WTC11 (cell line): ENCODE measurements around the gene RPN1. TPM values are rescaled to one million over a fixed set of nuclear protein-coding genes. Genes with fewer than 3 reads are reported as not detected.

Experiments used
- ATAC-seq: fragments of 200-7000 bp; cut with Tn5 transposase; 2 replicates; pipeline ENCODE4 v1.10.0; 2021; ENCODE audit warnings: mild to moderate bottlenecking, moderate library complexity
- CTCF ChIA-PET: fragments of 300-600 bp; sonication (Branson Sonifier 250); formaldehyde crosslinking; loops from one replicate; lab custom pipeline; 2021; ENCODE audit warnings: antibody characterized with exemption; lab: Charles Lee
- POLR2A ChIA-PET: fragments of 350-600 bp; sonication (Branson Sonifier 250); formaldehyde crosslinking; loops from one replicate; lab custom pipeline; 2021; ENCODE audit warnings: antibody characterized with exemption; lab: Charles Lee
- DNase-seq: peaks from one replicate; pipeline ENCODE4 v3.0.0; 2021; ENCODE audit warnings: low spot score
- H3K27ac Mint-ChIP-seq: 2 replicates; pipeline ENCODE4 v1.8.0; 2021; ENCODE audit warnings: mixed read lengths
- H3K27me3 Mint-ChIP-seq: 2 replicates; pipeline ENCODE4 v1.8.0; 2021; ENCODE audit warnings: low read depth, mild to moderate bottlenecking, moderate library complexity, mixed read lengths
- H3K36me3 Mint-ChIP-seq: 2 replicates; pipeline ENCODE4 v1.8.0; 2021; ENCODE audit warnings: mixed read lengths
- H3K4me1 Mint-ChIP-seq: 2 replicates; pipeline ENCODE4 v1.8.0; 2022; ENCODE audit warnings: mixed read lengths
- H3K4me3 Mint-ChIP-seq: 2 replicates; pipeline ENCODE4 v1.8.0; 2021; ENCODE audit warnings: mild to moderate bottlenecking, moderate library complexity, mixed read lengths
- H3K9me3 Mint-ChIP-seq: 2 replicates; pipeline ENCODE4 v1.8.0; 2021; ENCODE audit warnings: mixed read lengths
- ATF6 ChIP-seq: sonication (generic); formaldehyde crosslinking; IDR thresholded peaks from 2 replicates; pipeline ENCODE4 v1.8.1; 2023; ENCODE audit warnings: mild to moderate bottlenecking, missing genetic modification reagents
- CREM ChIP-seq: sonication (generic); formaldehyde crosslinking; IDR thresholded peaks from 2 replicates; pipeline ENCODE4 v1.8.1; 2022; ENCODE audit warnings: mild to moderate bottlenecking, missing genetic modification reagents, moderate library complexity
- ERG ChIP-seq: fragments of 250-450 bp; sonication (Bioruptor Pico); IDR thresholded peaks from 2 replicates; pipeline ENCODE4 v1.8.0; 2021; ENCODE audit warnings: mild to moderate bottlenecking
- FOXP4 ChIP-seq: sonication (generic); formaldehyde crosslinking; IDR thresholded peaks from 2 replicates; pipeline ENCODE4 v1.8.0; 2022; ENCODE audit warnings: mild to moderate bottlenecking, missing genetic modification reagents
- JAZF1 ChIP-seq: fragments of 250-450 bp; sonication (Bioruptor Pico); IDR thresholded peaks from 2 replicates; pipeline ENCODE4 v1.9.0; 2021; ENCODE audit warnings: moderate library complexity, mild to moderate bottlenecking, inconsistent platforms
- NFYB ChIP-seq: sonication (generic); formaldehyde crosslinking; conservative IDR thresholded peaks from 2 replicates; pipeline ENCODE4 v1.8.0; 2022; ENCODE audit warnings: low read depth, missing genetic modification reagents
- PRDM15 ChIP-seq: sonication (generic); formaldehyde crosslinking; IDR thresholded peaks from 2 replicates; pipeline ENCODE4 v1.8.0; 2022; ENCODE audit warnings: missing genetic modification reagents
- ZMAT4 ChIP-seq: fragments of 250-450 bp; sonication (Bioruptor Pico); IDR thresholded peaks from 2 replicates; pipeline ENCODE4 v1.9.0; 2021; ENCODE audit warnings: mild to moderate bottlenecking
- total RNA-seq: library from RNA; stranded (reverse); gene quantifications from 3 replicates; pipeline ENCODE4 v1.2.3, GENCODE V29; 2021
- TF ChIP-seq, protein P1 (sequence below): sonication (generic); formaldehyde crosslinking; IDR thresholded peaks from 2 replicates; pipeline ENCODE4 v1.8.1; 2022; ENCODE audit warnings: missing genetic modification reagents, borderline replicate concordance
- TF ChIP-seq, protein P2 (sequence below): sonication (generic); formaldehyde crosslinking; conservative IDR thresholded peaks from 2 replicates; pipeline ENCODE4 v1.8.1; 2022; ENCODE audit warnings: mild to moderate bottlenecking, missing genetic modification reagents
- TF ChIP-seq, protein P3 (sequence below): sonication (generic); formaldehyde crosslinking; IDR thresholded peaks from 2 replicates; pipeline ENCODE4 v1.8.0; 2022; ENCODE audit warnings: mild to moderate bottlenecking, missing genetic modification reagents

RPN1 gene
- total RNA-seq, 1 experiment from 2014 or later = 160 TPM

- no peaks in the 10 kb centered on the region for H3K36me3 Mint-ChIP-seq
- DNase-seq = no peak
- ChIA-PET POLR2A (interaction anchor here (0.6 kb wide), 1 partner anchor 126 kb away, joined by 5 read pairs; no protein-coding TSS in a partner anchor), CTCF (no interaction called here)
- peaks cover 10% of the 10 kb centered on the region for H3K4me1 Mint-ChIP-seq
- no peak overlapping the region for H3K27ac Mint-ChIP-seq
- no peak for ATAC-seq
- peaks cover 3% of the 10 kb centered on the region; the same call in 1 of the 2 replicates for H3K9me3 Mint-ChIP-seq
- no peak overlapping the region for H3K4me3 Mint-ChIP-seq
- no peak for TF ChIP-seq JAZF1 (CRISPR knock-in tag)
- peaks cover 83% of the 10 kb centered on the region for H3K27me3 Mint-ChIP-seq
These were observed 23.7 kb upstream of the RPN1 start for GRCh38 chr3:128674161-128674784.

DNA sequence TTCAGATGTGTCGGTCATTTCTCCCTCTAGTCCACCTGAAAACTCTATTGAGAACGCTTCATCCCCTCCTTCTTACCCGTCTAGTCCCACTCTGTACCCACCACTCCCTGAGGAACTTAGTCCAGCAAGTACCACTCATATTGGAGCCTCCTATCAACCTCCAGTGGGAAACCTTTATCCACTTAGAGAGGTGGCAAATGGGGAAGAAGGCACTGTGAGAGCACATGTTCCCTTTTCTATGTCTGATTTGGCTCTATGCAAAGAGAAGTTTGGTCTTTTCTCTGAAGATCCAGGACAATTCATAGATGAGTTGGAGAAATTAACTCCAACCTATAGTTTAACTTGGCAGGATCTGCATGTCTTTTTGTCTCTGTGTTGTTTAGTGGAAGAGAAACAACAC is 17.0 kb upstream of the RPN1 start:
- peaks cover 40% of the 10 kb centered on the region for H3K27me3 Mint-ChIP-seq
- no peak for ATAC-seq
- no peak for DNase-seq
- ChIA-PET POLR2A (no interaction called here), CTCF (interaction anchor here (3.8 kb wide), 1 partner anchor 13 kb away, joined by 28 read pairs; no protein-coding TSS in a partner anchor)
- peaks cover 4% of the 10 kb centered on the region for H3K4me1 Mint-ChIP-seq
- H3K9me3 Mint-ChIP-seq = peaks cover 10% of the 10 kb centered on the region
- TF ChIP-seq ATF6 (CRISPR knock-in tag) (no peak), FOXP4 (CRISPR knock-in tag) (no peak), CREM (CRISPR knock-in tag) (no peak), PRDM15 (CRISPR knock-in tag) (no peak), JAZF1 (CRISPR knock-in tag) (no peak), ERG (no peak), NFYB (CRISPR knock-in tag) (no peak), ZMAT4 (no peak)
- TF ChIP-seq, protein P1, sequence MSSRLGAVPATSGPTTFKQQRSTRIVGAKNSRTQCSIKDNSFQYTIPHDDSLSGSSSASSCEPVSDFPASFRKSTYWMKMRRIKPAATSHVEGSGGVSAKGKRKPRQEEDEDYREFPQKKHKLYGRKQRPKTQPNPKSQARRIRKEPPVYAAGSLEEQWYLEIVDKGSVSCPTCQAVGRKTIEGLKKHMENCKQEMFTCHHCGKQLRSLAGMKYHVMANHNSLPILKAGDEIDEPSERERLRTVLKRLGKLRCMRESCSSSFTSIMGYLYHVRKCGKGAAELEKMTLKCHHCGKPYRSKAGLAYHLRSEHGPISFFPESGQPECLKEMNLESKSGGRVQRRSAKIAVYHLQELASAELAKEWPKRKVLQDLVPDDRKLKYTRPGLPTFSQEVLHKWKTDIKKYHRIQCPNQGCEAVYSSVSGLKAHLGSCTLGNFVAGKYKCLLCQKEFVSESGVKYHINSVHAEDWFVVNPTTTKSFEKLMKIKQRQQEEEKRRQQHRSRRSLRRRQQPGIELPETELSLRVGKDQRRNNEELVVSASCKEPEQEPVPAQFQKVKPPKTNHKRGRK = no peak
- TF ChIP-seq, protein P2, sequence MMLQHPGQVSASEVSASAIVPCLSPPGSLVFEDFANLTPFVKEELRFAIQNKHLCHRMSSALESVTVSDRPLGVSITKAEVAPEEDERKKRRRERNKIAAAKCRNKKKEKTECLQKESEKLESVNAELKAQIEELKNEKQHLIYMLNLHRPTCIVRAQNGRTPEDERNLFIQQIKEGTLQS (CRISPR knock-in tag) = no peak
- TF ChIP-seq, protein P3, sequence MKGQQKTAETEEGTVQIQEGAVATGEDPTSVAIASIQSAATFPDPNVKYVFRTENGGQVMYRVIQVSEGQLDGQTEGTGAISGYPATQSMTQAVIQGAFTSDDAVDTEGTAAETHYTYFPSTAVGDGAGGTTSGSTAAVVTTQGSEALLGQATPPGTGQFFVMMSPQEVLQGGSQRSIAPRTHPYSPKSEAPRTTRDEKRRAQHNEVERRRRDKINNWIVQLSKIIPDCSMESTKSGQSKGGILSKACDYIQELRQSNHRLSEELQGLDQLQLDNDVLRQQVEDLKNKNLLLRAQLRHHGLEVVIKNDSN (CRISPR knock-in tag) = no peak
- no peaks in the 10 kb centered on the region for H3K36me3 Mint-ChIP-seq
- H3K27ac Mint-ChIP-seq = no peak overlapping the region
- H3K4me3 Mint-ChIP-seq = no peak overlapping the region
